Measurements from ENCODE around the gene PTPRM.

Gene PTPRM

GRCh38 chr18:7576685-7577084 lies 9.6 kb downstream of the PTPRM start:
- no peaks in the 10 kb centered on the region for H3K9me3 ChIP-seq (ENCODE audit: insufficient read depth, low read length)
- no peak overlapping the region for H3K9ac ChIP-seq (ENCODE audit: insufficient read length, low read depth)
- no peak for TF ChIP-seq SUZ12 (IDR thresholded peaks at IDR 0.05; ENCODE audit: extremely low read depth, insufficient read depth, insufficient read length)
- no peak for TF ChIP-seq YY1 (IDR thresholded peaks at IDR 0.05; ENCODE audit: insufficient read depth, insufficient read length)
- no peak for TF ChIP-seq ZNF274 (IDR thresholded peaks at IDR 0.05; ENCODE audit: low read depth, low read length)
- no peak for DNase-seq (ENCODE audit: low read depth, low spot score)
- H3K27me3 ChIP-seq (ENCODE audit: insufficient read depth, insufficient read length), result no peaks in the 10 kb centered on the region
- H3K4me3 ChIP-seq (ENCODE audit: insufficient read length, low read depth), result no peak overlapping the region
- H3K4me1 ChIP-seq (ENCODE audit: insufficient read depth, insufficient read length), result no peaks in the 10 kb centered on the region
- no peaks in the 10 kb centered on the region for H3K36me3 ChIP-seq (ENCODE audit: insufficient read depth, insufficient read length, low read length)

GRCh38 chr18:7577706-7578105 lies 10.6 kb downstream of the PTPRM start:
- Histone ChIP-seq H3K4me1 (ENCODE audit: insufficient read depth, insufficient read length) (no peaks in the 10 kb centered on the region), H3K4me3 (ENCODE audit: insufficient read length, low read depth) (no peak overlapping the region), H3K9ac (ENCODE audit: insufficient read length, low read depth) (no peak overlapping the region), H3K36me3 (ENCODE audit: insufficient read depth, insufficient read length, low read length) (no peaks in the 10 kb centered on the region), H3K9me3 (ENCODE audit: insufficient read depth, low read length) (no peaks in the 10 kb centered on the region), H3K27me3 (ENCODE audit: insufficient read depth, insufficient read length) (no peaks in the 10 kb centered on the region)
- TF ChIP-seq SUZ12 (IDR thresholded peaks at IDR 0.05; ENCODE audit: extremely low read depth, insufficient read depth, insufficient read length), result no peak
- TF ChIP-seq YY1 (IDR thresholded peaks at IDR 0.05; ENCODE audit: insufficient read depth, insufficient read length), result no peak
- TF ChIP-seq ZNF274 (IDR thresholded peaks at IDR 0.05; ENCODE audit: low read depth, low read length), result no peak
- peak; percentile 78 for DNase-seq (ENCODE audit: low read depth, low spot score)

- H3K4me3 ChIP-seq (ENCODE audit: insufficient read length, low read depth), result no peak overlapping the region
- no peaks in the 10 kb centered on the region for H3K4me1 ChIP-seq (ENCODE audit: insufficient read depth, insufficient read length)
- H3K27me3 ChIP-seq (ENCODE audit: insufficient read depth, insufficient read length), result no peaks in the 10 kb centered on the region
- DNase-seq (ENCODE audit: low read depth, low spot score), result no peak
- H3K36me3 ChIP-seq (ENCODE audit: insufficient read depth, insufficient read length, low read length), result no peaks in the 10 kb centered on the region
- no peaks in the 10 kb centered on the region for H3K9me3 ChIP-seq (ENCODE audit: insufficient read depth, low read length)
- no peak overlapping the region for H3K9ac ChIP-seq (ENCODE audit: insufficient read length, low read depth)
- TF ChIP-seq YY1 (IDR thresholded peaks at IDR 0.05; ENCODE audit: insufficient read depth, insufficient read length), result no peak
Measured at GRCh38 chr18:7579176-7579917, 12.2 kb downstream of the PTPRM start.

GRCh38 chr18:7579918-7580542 lies 12.9 kb downstream of the PTPRM start:
- H3K4me1 ChIP-seq (ENCODE audit: insufficient read depth, insufficient read length), result no peaks in the 10 kb centered on the region
- TF ChIP-seq YY1 (IDR thresholded peaks at IDR 0.05; ENCODE audit: insufficient read depth, insufficient read length) (no peak), SUZ12 (IDR thresholded peaks at IDR 0.05; ENCODE audit: extremely low read depth, insufficient read depth, insufficient read length) (no peak), ZNF274 (IDR thresholded peaks at IDR 0.05; ENCODE audit: low read depth, low read length) (no peak)
- H3K36me3 ChIP-seq (ENCODE audit: insufficient read depth, insufficient read length, low read length), result no peaks in the 10 kb centered on the region
- no peaks in the 10 kb centered on the region for H3K27me3 ChIP-seq (ENCODE audit: insufficient read depth, insufficient read length)
- H3K9me3 ChIP-seq (ENCODE audit: insufficient read depth, low read length), result no peaks in the 10 kb centered on the region
- no peak for DNase-seq (ENCODE audit: low read depth, low spot score)
- no peak overlapping the region for H3K9ac ChIP-seq (ENCODE audit: insufficient read length, low read depth)
- no peak overlapping the region for H3K4me3 ChIP-seq (ENCODE audit: insufficient read length, low read depth)

- H3K27me3 ChIP-seq (ENCODE audit: insufficient read depth, insufficient read length), result no peaks in the 10 kb centered on the region
- TF ChIP-seq ZNF274 (IDR thresholded peaks at IDR 0.05; ENCODE audit: low read depth, low read length) (no peak), SUZ12 (IDR thresholded peaks at IDR 0.05; ENCODE audit: extremely low read depth, insufficient read depth, insufficient read length) (no peak), YY1 (IDR thresholded peaks at IDR 0.05; ENCODE audit: insufficient read depth, insufficient read length) (no peak)
- no peak for DNase-seq (ENCODE audit: low read depth, low spot score)
- H3K4me3 ChIP-seq (ENCODE audit: insufficient read length, low read depth), result no peak overlapping the region
- H3K9me3 ChIP-seq (ENCODE audit: insufficient read depth, low read length), result no peaks in the 10 kb centered on the region
- no peak overlapping the region for H3K9ac ChIP-seq (ENCODE audit: insufficient read length, low read depth)
- no peaks in the 10 kb centered on the region for H3K36me3 ChIP-seq (ENCODE audit: insufficient read depth, insufficient read length, low read length)
- H3K4me1 ChIP-seq (ENCODE audit: insufficient read depth, insufficient read length), result no peaks in the 10 kb centered on the region
Measured at GRCh38 chr18:7584646-7585275, 17.6 kb downstream of the PTPRM start.

GRCh38 chr18:7585276-7585670 lies 18.2 kb downstream of the PTPRM start:
- Histone ChIP-seq H3K36me3 (ENCODE audit: insufficient read depth, insufficient read length, low read length) (no peaks in the 10 kb centered on the region), H3K27me3 (ENCODE audit: insufficient read depth, insufficient read length) (no peaks in the 10 kb centered on the region), H3K4me3 (ENCODE audit: insufficient read length, low read depth) (no peak overlapping the region), H3K4me1 (ENCODE audit: insufficient read depth, insufficient read length) (no peaks in the 10 kb centered on the region), H3K9me3 (ENCODE audit: insufficient read depth, low read length) (no peaks in the 10 kb centered on the region), H3K9ac (ENCODE audit: insufficient read length, low read depth) (no peak overlapping the region)
- TF ChIP-seq YY1 (IDR thresholded peaks at IDR 0.05; ENCODE audit: insufficient read depth, insufficient read length) (no peak), SUZ12 (IDR thresholded peaks at IDR 0.05; ENCODE audit: extremely low read depth, insufficient read depth, insufficient read length) (no peak)
- DNase-seq (ENCODE audit: low read depth, low spot score), result no peak

GRCh38 chr18:7586379-7586778 lies 19.3 kb downstream of the PTPRM start:
- TF ChIP-seq YY1 (IDR thresholded peaks at IDR 0.05; ENCODE audit: insufficient read depth, insufficient read length) (no peak), ZNF274 (IDR thresholded peaks at IDR 0.05; ENCODE audit: low read depth, low read length) (no peak), SUZ12 (IDR thresholded peaks at IDR 0.05; ENCODE audit: extremely low read depth, insufficient read depth, insufficient read length) (no peak)
- Histone ChIP-seq H3K4me3 (ENCODE audit: insufficient read length, low read depth) (no peak overlapping the region), H3K36me3 (ENCODE audit: insufficient read depth, insufficient read length, low read length) (no peaks in the 10 kb centered on the region), H3K9me3 (ENCODE audit: insufficient read depth, low read length) (no peaks in the 10 kb centered on the region), H3K4me1 (ENCODE audit: insufficient read depth, insufficient read length) (no peaks in the 10 kb centered on the region), H3K27me3 (ENCODE audit: insufficient read depth, insufficient read length) (no peaks in the 10 kb centered on the region), H3K9ac (ENCODE audit: insufficient read length, low read depth) (no peak overlapping the region)
- DNase-seq (ENCODE audit: low read depth, low spot score), result no peak
